ENCODE data around the gene UQCRC1.

UQCRC1 gene

DNA sequence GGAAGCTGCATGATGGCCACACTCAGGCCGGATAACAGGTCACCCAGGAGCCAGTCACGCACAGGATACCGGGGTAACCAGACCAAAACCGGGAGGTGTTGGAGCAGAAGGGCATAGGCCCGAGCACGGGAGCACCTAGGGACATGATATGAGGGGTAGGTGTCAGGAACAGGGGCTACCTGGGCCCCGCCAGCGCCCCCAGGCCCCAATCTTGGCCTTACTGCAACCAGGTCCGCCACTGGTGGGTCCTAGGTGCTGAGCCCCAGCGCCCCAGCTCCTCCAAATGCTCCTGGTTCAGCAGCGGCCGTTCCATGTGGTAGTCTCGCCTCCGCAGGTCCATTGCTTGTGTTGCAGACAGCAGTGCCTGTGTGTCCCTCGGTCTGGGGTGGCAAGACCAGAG, 23.8 kb upstream of the UQCRC1 start:
- DNase-seq: no peak

DNA sequence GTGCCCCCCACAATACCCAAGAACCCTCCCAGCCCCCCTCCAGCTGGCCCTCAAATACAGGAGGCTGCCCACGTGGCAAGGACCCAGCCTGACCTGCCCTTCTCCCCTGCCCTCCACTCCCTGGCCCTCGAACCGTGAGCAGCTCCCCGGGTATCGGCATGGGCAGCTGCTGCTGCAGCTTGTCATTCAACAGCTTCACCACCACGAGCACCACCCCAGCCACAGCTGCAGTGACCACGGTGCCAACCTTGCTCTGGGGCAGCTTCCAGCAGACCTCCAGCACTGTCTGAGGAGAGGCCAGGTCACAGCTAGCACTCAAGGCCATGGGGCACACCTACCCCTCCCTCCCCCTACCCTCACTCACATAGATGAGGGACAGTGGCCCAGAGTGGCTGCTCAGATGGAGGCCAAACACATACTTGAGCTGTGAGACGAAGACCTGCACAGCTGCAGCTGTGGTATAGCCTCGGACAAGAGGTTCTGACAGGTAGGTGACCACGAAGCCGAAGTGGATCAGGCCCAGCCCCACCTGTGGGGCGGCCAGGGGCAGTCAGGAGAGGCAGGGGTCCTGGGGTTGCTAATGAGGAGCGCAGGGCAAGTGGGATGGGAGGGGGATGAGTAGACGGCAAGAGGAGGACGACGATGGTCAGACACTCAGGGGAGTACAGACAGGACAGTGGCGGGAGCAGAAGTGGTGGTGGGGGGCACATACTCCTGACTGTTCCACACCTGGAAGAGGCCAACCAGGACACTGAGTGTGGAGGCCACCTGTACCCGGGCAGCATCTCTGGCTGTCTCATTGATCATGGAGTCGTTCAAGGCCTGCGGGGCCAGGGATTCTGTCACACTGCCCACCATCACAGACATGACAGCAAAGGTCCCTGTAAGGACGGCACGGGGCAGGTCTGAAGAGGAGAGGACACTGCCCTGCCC, 22.3 kb upstream of the UQCRC1 start:
- no peak for DNase-seq

GRCh38 chr3:48630833-48631232, 21.4 kb upstream of the UQCRC1 start:
- no peak for DNase-seq

- no peak for DNase-seq
Observed at GRCh38 chr3:48630407-48630806, 21.0 kb upstream of the UQCRC1 start.

DNA sequence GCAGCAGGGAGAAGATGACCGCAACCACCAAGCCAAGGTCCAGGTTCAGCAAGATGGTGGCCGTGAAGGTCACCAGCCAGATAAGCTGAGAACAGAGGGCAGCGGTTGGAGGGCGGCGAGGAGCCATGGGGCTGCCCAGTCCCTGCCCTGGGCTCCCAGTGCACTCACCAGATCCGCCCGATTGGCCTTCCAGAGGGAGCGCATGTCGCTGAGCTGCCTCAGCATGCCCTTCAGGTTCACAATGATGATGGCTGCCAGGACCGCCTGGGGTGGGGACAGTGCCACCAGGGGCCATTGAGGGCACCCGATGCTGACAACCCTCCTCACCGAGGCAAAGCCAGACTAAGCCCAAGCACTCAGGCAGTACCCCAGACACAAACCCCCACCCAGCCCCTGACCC, 20.4 kb upstream of the UQCRC1 start:
- DNase-seq: no peak

DNA sequence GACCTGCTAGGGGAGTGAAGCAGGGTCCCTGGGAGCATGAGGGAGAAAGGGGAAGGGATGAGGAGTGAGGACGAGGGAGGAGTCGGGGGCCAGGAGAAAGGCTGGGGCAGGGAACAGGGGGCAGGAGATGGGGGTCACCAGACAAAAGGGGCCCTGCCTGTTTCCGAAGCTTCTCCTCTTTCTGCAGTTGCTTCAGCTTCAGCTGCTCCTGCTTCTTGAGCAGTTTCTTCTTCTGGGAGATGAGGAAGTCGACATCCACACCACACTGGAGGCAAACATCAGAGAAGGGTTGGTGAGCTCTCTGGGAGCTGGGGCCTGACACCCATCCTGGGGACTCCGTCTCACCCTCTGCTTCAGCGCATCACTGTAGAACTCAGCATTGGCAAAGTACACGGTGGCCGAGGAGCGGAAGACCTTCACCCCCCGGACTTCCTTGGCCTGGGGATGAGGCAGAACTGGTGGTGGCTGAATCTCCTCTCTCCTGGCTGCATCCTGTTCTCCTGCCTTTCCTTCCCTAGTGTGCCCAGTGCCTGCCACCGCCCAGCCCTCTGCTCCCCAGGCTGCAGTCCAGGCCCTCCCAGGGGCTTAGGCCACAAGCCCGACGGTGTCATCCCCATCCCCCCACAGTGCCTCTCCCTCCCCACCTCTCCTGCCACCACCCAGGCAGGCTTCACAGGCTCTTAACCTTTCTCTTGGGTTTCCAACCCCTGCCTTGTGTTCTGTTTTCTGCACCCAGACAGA, 19.0 kb upstream of the UQCRC1 start:
- DNase-seq: no peak

DNA sequence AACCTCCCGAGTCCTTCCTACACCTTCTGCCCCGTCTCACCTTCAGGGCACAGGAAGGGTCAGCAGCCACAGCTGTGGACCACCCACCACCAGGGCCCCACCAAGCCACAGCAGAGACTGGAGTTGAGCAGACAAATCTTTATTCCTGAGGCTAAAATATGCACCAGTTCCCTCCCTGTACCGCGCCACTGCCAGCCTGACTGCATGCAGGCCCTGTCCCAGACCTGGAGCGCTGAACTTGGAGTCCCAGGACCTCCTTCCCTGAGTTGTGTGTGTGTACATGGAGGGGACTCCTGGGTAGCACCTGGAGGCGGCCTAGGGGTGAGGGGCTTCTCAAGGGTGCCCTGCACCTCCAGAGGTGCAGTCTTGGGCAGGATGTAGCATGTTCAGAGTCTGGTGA, 16.2 kb upstream of the UQCRC1 start:
- DNase-seq: no peak

DNA sequence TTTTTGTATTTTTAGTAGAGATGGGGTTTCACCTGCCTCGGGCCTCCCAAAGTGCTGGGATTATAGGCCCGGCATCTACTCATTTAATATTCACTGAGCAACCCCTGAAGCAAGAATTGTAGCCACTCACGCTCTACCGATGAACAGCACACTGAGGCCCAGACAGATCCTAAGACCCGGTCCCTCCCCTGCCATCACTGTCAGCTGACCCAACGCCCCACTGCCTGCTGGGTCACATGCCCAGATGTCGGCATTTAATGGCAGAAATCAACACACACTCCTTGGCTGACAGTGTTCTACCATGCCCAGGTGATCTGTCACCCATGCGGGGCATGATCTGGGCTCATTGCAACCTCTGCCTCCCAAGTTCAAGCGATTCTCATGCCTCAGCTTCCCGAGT, 15.3 kb upstream of the UQCRC1 start:
- no peak for DNase-seq

GRCh38 chr3:48623851-48624547, 14.6 kb upstream of the UQCRC1 start:
- DNase-seq: no peak

GRCh38 chr3:48621461-48621869, 12.0 kb upstream of the UQCRC1 start, which contains the start of gene TMEM89:
TSS of gene TMEM89 (minus strand) at chr3:48621769. CDS start at chr3:48621756, 13 bp downstream.
- DNase-seq: no peak

DNA sequence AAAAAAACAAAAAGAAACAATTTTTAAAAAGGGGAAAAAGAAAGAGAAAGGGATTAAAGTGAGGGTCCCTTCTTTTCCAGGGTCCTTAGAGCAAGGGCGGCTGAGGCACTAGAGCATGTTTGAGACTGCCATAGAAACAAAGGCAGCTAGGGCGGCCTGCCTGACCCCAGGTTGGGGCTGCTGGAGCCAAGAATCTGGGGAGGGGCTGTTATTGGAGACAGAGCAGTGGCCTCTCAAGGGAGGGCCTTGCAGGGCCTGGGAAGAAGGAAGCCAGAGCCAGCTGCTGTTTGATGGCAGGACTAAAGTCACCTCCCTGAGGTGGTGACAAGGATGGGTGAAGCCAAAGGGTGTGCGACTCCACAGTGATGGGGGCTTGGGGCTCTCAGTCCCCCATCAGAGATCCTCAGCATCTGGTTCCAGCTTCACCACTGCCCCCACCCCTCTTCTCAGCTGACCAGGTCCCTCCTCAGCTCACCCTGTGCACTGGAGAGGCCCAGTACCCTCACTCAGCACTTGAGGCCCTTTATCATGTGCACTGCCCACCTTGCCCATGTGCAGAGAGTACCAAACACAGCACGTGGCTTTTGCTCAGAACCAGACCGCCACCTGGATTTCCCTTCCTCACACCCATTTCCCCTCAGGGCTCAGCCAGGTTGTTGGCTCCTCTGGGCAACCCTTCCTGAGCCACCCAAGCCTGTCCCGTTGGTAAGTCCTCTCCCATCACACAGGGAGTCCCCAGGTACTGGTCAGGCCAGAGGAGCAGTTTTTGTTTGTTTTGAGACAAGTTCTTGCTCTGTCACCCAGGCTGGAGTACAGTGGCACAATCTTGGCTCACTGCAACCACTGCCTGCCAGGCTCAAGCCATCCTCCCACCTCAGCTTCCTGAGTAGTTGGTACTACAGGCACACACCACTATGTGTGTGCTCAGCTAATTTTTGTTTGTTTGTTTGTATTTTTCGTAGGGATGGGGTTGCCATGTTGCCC, 10.4 kb upstream of the UQCRC1 start:
- no peak for DNase-seq

GRCh38 chr3:48617559-48617958, 8.1 kb upstream of the UQCRC1 start:
- no peak for DNase-seq

DNA sequence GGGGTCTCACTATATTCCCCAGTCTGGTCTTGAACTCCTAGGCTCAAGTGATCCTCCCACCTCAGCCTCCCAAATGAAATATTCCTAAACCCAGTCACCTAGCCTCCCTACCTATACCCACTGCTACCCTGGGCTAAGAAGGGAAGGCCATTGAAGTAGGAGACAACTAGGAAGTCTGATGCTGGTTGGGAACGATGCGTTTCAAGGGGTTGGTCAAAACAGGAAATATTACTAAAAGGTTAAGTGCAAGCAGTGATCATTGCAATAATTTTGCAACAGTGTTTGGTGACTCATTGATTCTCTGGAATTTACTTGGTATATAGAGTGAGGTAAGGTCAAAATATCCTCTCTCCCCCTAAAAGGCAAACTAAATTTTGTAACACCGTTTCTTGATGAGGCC, 4.6 kb upstream of the UQCRC1 start:
- no peak for DNase-seq

DNA sequence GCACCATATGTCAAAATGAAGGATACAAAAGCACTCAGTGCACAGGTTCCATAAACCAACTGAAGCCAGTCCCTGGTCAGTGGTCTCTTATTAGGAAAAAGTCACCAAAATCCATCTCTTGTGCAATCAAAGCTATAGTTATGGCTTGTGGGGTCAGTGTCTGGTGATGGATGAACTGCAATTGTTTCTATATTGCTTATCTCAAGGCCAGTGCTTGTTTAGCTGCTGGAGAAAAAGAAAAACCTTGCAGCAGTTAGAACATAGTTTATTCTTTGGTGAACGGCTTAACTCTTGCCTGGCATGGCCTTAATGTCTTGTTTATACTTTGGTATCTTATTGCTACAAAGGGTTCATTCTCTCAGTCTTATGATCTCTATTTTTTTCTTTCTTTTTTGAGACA, 2.9 kb upstream of the UQCRC1 start:
- no peak for DNase-seq

DNA sequence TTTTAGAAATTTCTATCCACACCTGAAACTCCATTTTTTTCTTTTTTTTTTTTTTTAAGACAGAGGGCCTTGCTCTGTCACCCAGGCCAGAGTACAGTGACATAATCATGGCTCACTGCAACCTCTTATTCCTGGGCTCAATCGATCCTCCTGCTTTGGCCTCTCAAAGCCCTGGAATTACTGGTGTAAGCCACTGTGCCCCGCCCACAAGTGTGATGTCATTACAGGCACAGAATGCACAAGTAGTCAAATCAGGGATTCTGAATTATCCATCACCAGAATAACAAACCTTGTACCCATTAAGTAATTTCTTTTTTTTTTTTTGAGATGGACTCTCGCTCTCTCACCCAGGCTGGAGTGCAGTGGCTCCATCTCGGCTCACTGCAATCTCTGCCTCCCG, 1.9 kb downstream of the UQCRC1 start:
- DNase-seq: no peak

- DNase-seq: no peak
Observed at GRCh38 chr3:48601622-48601994, 7.8 kb downstream of the UQCRC1 start.

DNA sequence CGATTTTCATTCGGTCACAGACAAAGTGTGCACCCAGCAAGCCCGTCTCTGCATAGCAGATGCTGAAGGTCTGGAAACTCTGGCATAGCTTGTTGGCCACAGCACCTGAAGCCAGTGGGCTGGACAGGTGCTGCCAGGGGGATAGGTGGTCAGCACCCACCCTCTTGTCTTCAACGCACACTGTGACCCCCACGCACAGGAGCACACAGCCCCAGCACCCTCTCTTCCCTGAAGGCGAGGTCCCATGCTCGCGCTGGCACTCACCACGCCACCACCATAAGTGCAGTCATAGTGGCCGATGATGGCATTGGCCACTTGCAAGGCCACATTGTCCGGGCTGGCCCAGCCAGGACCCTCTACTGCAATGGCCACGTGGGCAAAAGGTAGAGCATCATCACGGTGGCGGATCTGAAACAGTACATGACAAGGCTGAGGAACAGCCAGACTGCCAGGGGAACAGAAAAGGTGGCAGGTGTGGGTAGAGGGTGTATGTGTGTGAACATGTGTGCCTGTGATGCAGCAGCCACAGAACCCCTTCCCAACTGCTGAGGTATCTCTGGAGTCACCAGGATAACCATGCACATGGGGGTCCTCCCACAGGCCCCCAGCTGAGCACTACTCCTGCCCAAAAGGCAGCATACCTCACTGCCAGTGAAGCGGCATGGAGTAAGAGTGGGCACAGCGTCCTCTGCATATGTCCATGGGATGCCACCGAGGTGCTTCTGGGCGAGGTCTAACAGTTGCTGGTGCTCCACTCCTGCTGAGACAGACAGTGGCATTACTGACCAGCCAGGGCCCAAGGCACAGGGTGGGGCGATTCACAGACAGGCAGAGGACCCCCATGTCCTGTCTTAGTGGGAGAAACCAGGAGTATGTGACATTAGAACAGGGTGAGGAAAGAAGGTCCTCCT, 8.5 kb downstream of the UQCRC1 start:
- DNase-seq: no peak

- no peak for DNase-seq
Observed at GRCh38 chr3:48599509-48600285, 9.7 kb downstream of the UQCRC1 start.

- no peak for DNase-seq
Observed at GRCh38 chr3:48599077-48599501, 10.4 kb downstream of the UQCRC1 start.
